ENCODE data around the gene HEBP2. TPM values are rescaled to one million over a fixed set of nuclear protein-coding genes. Genes with fewer than 3 reads are reported as not detected.
A peak's percentile ranks its signal among the peaks of the same experiment; 100 is the strongest.

HEBP2 gene
- total RNA-seq, 1 experiment from 2014 or later: 40.9 TPM

GRCh38 chr6:138403801-138404665 lies at the start of gene HEBP2 (continued):
- TF ChIP-seq ARID4B (CRISPR knock-in tag; IDR thresholded peaks at IDR 0.05; ENCODE audit: borderline replicate concordance): peak; percentile 18; the same call in 1 of the 2 replicates
- 0 out of 2 replicates have a peak, but pooled peaks have one; percentile 37 for TF ChIP-seq ZBTB43 (CRISPR knock-in tag; IDR thresholded peaks at IDR 0.05)
- 0 out of 2 replicates have a peak, but pooled peaks have one; percentile 30 for TF ChIP-seq MAX (CRISPR knock-in tag; IDR thresholded peaks at IDR 0.05)
- TF ChIP-seq E2F4 (CRISPR knock-in tag; IDR thresholded peaks at IDR 0.05; ENCODE audit: borderline replicate concordance, low read depth): no peak; the same call in 1 of the 2 replicates
- 0 out of 2 replicates have a peak, but pooled peaks have one; percentile 14 for TF ChIP-seq ZNF138 (CRISPR knock-in tag; conservative IDR thresholded peaks at IDR 0.05)
- no peak; the same call in 1 of the 2 replicates for TF ChIP-seq CREB1 (CRISPR knock-in tag; IDR thresholded peaks at IDR 0.05)
- no peak for TF ChIP-seq TEAD4 (CRISPR knock-in tag; IDR thresholded peaks at IDR 0.05)
- 0 out of 2 replicates have a peak, but pooled peaks have one; percentile 82 for TF ChIP-seq KAT7 (CRISPR knock-in tag; IDR thresholded peaks at IDR 0.05; ENCODE audit: borderline replicate concordance)
- peak; percentile 89; the same call in 1 of the 2 replicates for TF ChIP-seq E2F5 (CRISPR knock-in tag; IDR thresholded peaks at IDR 0.05)
- peak; percentile 82 for TF ChIP-seq SP1 (CRISPR knock-in tag; conservative IDR thresholded peaks at IDR 0.05)
- no peak for TF ChIP-seq MLX (CRISPR knock-in tag; IDR thresholded peaks at IDR 0.05)
- peak; percentile 69 for TF ChIP-seq TEAD1 (CRISPR knock-in tag; IDR thresholded peaks at IDR 0.05)
- TF ChIP-seq CBFB (CRISPR knock-in tag; IDR thresholded peaks at IDR 0.05; ENCODE audit: low read depth): 0 out of 2 replicates have a peak, but pooled peaks have one; percentile 69
- no peak for TF ChIP-seq PREB (CRISPR knock-in tag; IDR thresholded peaks at IDR 0.05; ENCODE audit: borderline replicate concordance)
- no peak for TF ChIP-seq ZMAT4 (CRISPR knock-in tag; IDR thresholded peaks at IDR 0.05)
- TF ChIP-seq GABPB1 (CRISPR knock-in tag; IDR thresholded peaks at IDR 0.05): peak; percentile 87
- no peak for TF ChIP-seq GRHL2 (CRISPR knock-in tag; IDR thresholded peaks at IDR 0.05; ENCODE audit: insufficient replicate concordance, severe bottlenecking)
- TF ChIP-seq RORB (CRISPR knock-in tag; IDR thresholded peaks at IDR 0.05): no peak
- no peak for TF ChIP-seq SMAD4 (CRISPR knock-in tag; IDR thresholded peaks at IDR 0.05)
- no peak for TF ChIP-seq USF1 (CRISPR knock-in tag; IDR thresholded peaks at IDR 0.05)
- TF ChIP-seq FOXP1 (CRISPR knock-in tag; IDR thresholded peaks at IDR 0.05; ENCODE audit: borderline replicate concordance): peak; percentile 42; the same call in 1 of the 2 replicates
- peak; percentile 66 for TF ChIP-seq FOXK1 (CRISPR knock-in tag; IDR thresholded peaks at IDR 0.05)
- TF ChIP-seq JUN (CRISPR knock-in tag; IDR thresholded peaks at IDR 0.05): no peak
- no peak for TF ChIP-seq EMX1 (CRISPR knock-in tag; IDR thresholded peaks at IDR 0.05)
- no peak for TF ChIP-seq ZNF232 (CRISPR knock-in tag; IDR thresholded peaks at IDR 0.05)

All from WTC11 (cell line).